Loucy (cell line): ENCODE results near the gene PRR5L.

Experiments
- H2AFZ ChIP-seq: fragments of 200-600 bp; sonication (generic); 2 replicates; pipeline ENCODE4 v1.6.0; 2016; ENCODE audit warnings: antibody characterized with exemption, mild to moderate bottlenecking, low read length, moderate library complexity
- H3F3A ChIP-seq: fragments of 200-600 bp; 2 replicates; pipeline ENCODE4 v1.6.0; 2016; ENCODE audit warnings: antibody characterized with exemption, low read depth, mild to moderate bottlenecking
- H3K27me3 ChIP-seq: fragments of 200-600 bp; sonication (generic); 2 replicates; pipeline ENCODE4 v1.6.1; 2014; ENCODE audit warnings: low read length, mild to moderate bottlenecking; ENCODE audit not compliant: insufficient read depth, poor library complexity, severe bottlenecking
- H3K36me3 ChIP-seq: fragments of 200-600 bp; sonication (generic); 2 replicates; pipeline ENCODE4 v1.6.1; 2016; ENCODE audit warnings: low read length; ENCODE audit not compliant: insufficient read depth
- H3K4me1 ChIP-seq: fragments of 200-600 bp; sonication (generic); 2 replicates; pipeline ENCODE4 v1.5.1; 2014; ENCODE audit warnings: low read length, mild to moderate bottlenecking; ENCODE audit not compliant: insufficient read depth, poor library complexity, severe bottlenecking
- H3K4me2 ChIP-seq: fragments of 200-600 bp; sonication (generic); 2 replicates; pipeline ENCODE4 v1.6.0; 2014; ENCODE audit warnings: antibody characterized with exemption, low read length, low read depth, mild to moderate bottlenecking; ENCODE audit not compliant: poor library complexity, severe bottlenecking
- H3K4me3 ChIP-seq: fragments of 200-600 bp; sonication (generic); 2 replicates; pipeline ENCODE4 v1.5.1; 2014; ENCODE audit warnings: low read length, mild to moderate bottlenecking, mixed read lengths; ENCODE audit not compliant: poor library complexity, severe bottlenecking
- H3K79me2 ChIP-seq: fragments of 200-600 bp; sonication (generic); 2 replicates; pipeline ENCODE4 v1.6.1; 2014; ENCODE audit warnings: low read length; ENCODE audit not compliant: insufficient read depth
- H3K9ac ChIP-seq: fragments of 200-600 bp; sonication (generic); 2 replicates; pipeline ENCODE4 v1.6.0; 2014; ENCODE audit warnings: mild to moderate bottlenecking, low read depth, low read length, moderate library complexity; ENCODE audit not compliant: poor library complexity, severe bottlenecking
- H3K9me2 ChIP-seq: fragments of 200-600 bp; sonication (generic); replicated peaks from 2 replicates; pipeline ENCODE4 v1.6.1; 2016; ENCODE audit warnings: low read depth, low read length, mixed read lengths
- H3K9me3 ChIP-seq: fragments of 200-600 bp; sonication (generic); 2 replicates; pipeline ENCODE4 v1.6.1; 2014; ENCODE audit warnings: mild to moderate bottlenecking, antibody characterized with exemption, low read length, low read depth; ENCODE audit not compliant: insufficient read depth
- H4K20me1 ChIP-seq: fragments of 200-600 bp; sonication (generic); 2 replicates; pipeline ENCODE4 v1.6.0; 2014; ENCODE audit warnings: antibody characterized with exemption, low read length, mild to moderate bottlenecking; ENCODE audit not compliant: insufficient read depth, poor library complexity, severe bottlenecking
- EZH2phosphoT487 ChIP-seq: fragments of 200-600 bp; IDR thresholded peaks from 2 replicates; pipeline ENCODE4 v1.6.1; 2018; ENCODE audit warnings: antibody characterized with exemption, mild to moderate bottlenecking, moderate library complexity, borderline replicate concordance
- TF ChIP-seq, protein P1 (sequence below): fragments of 200-600 bp; sonication (generic); conservative IDR thresholded peaks from 2 replicates; pipeline ENCODE4 v1.5.1; 2014; ENCODE audit warnings: mild to moderate bottlenecking, antibody characterized with exemption, low read length

PRR5L gene

GRCh38 chr11:36432738-36433137 lies 136.7 kb downstream of the PRR5L start:
- TF ChIP-seq EZH2phosphoT487, result no peak
- TF ChIP-seq, protein P1, sequence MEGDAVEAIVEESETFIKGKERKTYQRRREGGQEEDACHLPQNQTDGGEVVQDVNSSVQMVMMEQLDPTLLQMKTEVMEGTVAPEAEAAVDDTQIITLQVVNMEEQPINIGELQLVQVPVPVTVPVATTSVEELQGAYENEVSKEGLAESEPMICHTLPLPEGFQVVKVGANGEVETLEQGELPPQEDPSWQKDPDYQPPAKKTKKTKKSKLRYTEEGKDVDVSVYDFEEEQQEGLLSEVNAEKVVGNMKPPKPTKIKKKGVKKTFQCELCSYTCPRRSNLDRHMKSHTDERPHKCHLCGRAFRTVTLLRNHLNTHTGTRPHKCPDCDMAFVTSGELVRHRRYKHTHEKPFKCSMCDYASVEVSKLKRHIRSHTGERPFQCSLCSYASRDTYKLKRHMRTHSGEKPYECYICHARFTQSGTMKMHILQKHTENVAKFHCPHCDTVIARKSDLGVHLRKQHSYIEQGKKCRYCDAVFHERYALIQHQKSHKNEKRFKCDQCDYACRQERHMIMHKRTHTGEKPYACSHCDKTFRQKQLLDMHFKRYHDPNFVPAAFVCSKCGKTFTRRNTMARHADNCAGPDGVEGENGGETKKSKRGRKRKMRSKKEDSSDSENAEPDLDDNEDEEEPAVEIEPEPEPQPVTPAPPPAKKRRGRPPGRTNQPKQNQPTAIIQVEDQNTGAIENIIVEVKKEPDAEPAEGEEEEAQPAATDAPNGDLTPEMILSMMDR, result no peak
- Histone ChIP-seq H3K9ac (no peak overlapping the region), H3K4me3 (no peak overlapping the region), H2AFZ (no peak overlapping the region), H3K79me2 (peaks cover 43% of the 10 kb centered on the region; the same call in 1 of the 2 replicates), H3F3A (no peaks in the 10 kb centered on the region), H3K27me3 (no peaks in the 10 kb centered on the region), H4K20me1 (no peaks in the 10 kb centered on the region), H3K9me3 (no peaks in the 10 kb centered on the region), H3K36me3 (peaks cover 93% of the 10 kb centered on the region), H3K4me2 (no peak overlapping the region), H3K9me2 (no peaks in the 10 kb centered on the region), H3K4me1 (peaks cover 16% of the 10 kb centered on the region)

GRCh38 chr11:36436064-36436463 lies 140.0 kb downstream of the PRR5L start:
- no peaks in the 10 kb centered on the region for H4K20me1 ChIP-seq
- TF ChIP-seq, protein P1, result no peak
- no peak for TF ChIP-seq EZH2phosphoT487
- H3K9me2 ChIP-seq, result no peaks in the 10 kb centered on the region
- H2AFZ ChIP-seq, result no peak overlapping the region
- H3F3A ChIP-seq, result no peaks in the 10 kb centered on the region
- H3K4me1 ChIP-seq, result peaks cover 11% of the 10 kb centered on the region
- H3K79me2 ChIP-seq, result peaks cover 23% of the 10 kb centered on the region; the same call in 1 of the 2 replicates
- no peak overlapping the region for H3K4me2 ChIP-seq
- no peak overlapping the region for H3K9ac ChIP-seq
- H3K9me3 ChIP-seq, result peaks cover under 1% of the 10 kb centered on the region; the same call in 1 of the 2 replicates
- no peaks in the 10 kb centered on the region for H3K27me3 ChIP-seq
- no peak overlapping the region for H3K4me3 ChIP-seq
- peaks cover 98% of the 10 kb centered on the region for H3K36me3 ChIP-seq

DNA sequence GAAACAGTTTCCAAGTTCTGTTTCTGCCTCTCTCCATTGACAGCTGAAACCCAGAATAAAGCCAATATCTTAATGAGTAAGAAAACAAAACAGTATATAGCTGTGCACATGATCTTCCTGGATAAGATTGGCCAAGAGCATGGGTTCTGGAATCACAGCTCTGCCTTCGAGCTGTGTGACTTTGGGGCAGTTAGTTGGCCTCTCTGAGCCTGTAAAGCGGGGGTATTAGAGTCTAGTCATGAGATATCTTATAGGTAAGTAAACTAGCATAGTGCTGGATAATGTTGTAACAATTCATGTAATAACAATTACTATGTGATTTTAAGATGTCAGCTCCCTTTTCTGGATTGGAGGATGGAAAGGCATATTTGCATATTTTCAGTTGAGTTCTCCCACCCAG lies 140.5 kb downstream of the PRR5L start:
- no peak overlapping the region for H3K4me3 ChIP-seq
- peaks cover 5% of the 10 kb centered on the region; the same call in 1 of the 2 replicates for H3K9me3 ChIP-seq
- TF ChIP-seq EZH2phosphoT487, result no peak
- TF ChIP-seq, protein P1, result no peak
- H3K9ac ChIP-seq, result no peak overlapping the region
- no peaks in the 10 kb centered on the region for H4K20me1 ChIP-seq
- H2AFZ ChIP-seq, result no peak overlapping the region
- H3K4me1 ChIP-seq, result peaks cover 7% of the 10 kb centered on the region
- H3K36me3 ChIP-seq, result peaks cover 99% of the 10 kb centered on the region
- no peak overlapping the region for H3K4me2 ChIP-seq
- no peaks in the 10 kb centered on the region for H3K27me3 ChIP-seq
- H3F3A ChIP-seq, result no peaks in the 10 kb centered on the region
- H3K9me2 ChIP-seq, result no peaks in the 10 kb centered on the region
- H3K79me2 ChIP-seq, result peaks cover 20% of the 10 kb centered on the region; the same call in 1 of the 2 replicates
